MM.1S (cell line): Measurements from ENCODE around the gene RBMS3.

Experiments
- DNase-seq: peaks from one replicate; pipeline ENCODE4 v3.0.0-alpha.2; 2015
- H2AFZ ChIP-seq: fragments of 300-600 bp; sonication (generic); 2 replicates; pipeline ENCODE4 v1.6.0; 2016; ENCODE audit warnings: antibody characterized with exemption, low read length
- H3F3A ChIP-seq: fragments of 300-600 bp; sonication (generic); 2 replicates; pipeline ENCODE4 v1.6.1; 2016; ENCODE audit warnings: mild to moderate bottlenecking, antibody characterized with exemption, low read length, moderate library complexity, mixed read lengths; ENCODE audit not compliant: insufficient read depth
- H3K27ac ChIP-seq: fragments of 300-600 bp; sonication (generic); 2 replicates; pipeline ENCODE4 v1.5.1; 2016; ENCODE audit warnings: mild to moderate bottlenecking, low read length
- H3K27me3 ChIP-seq: fragments of 300-600 bp; sonication (generic); replicated peaks from 2 replicates; pipeline ENCODE4 v1.6.0; 2016; ENCODE audit warnings: low read length; ENCODE audit not compliant: insufficient read depth
- H3K36me3 ChIP-seq: fragments of 300-600 bp; sonication (generic); replicated peaks from 2 replicates; pipeline ENCODE4 v1.6.1; 2016; ENCODE audit warnings: mild to moderate bottlenecking, low read length, mixed read lengths; ENCODE audit not compliant: insufficient read depth
- H3K4me1 ChIP-seq: fragments of 300-600 bp; sonication (generic); 2 replicates; pipeline ENCODE4 v1.6.1; 2016; ENCODE audit warnings: low read length, mixed read lengths
- H3K4me2 ChIP-seq: fragments of 300-600 bp; sonication (generic); 2 replicates; pipeline ENCODE4 v1.6.0; 2016; ENCODE audit warnings: low read depth, low read length
- H3K4me3 ChIP-seq: fragments of 300-600 bp; sonication (generic); 2 replicates; pipeline ENCODE4 v1.5.1; 2016; ENCODE audit warnings: low read length, mixed read lengths
- H3K79me2 ChIP-seq: fragments of 300-600 bp; sonication (generic); 2 replicates; pipeline ENCODE4 v1.6.1; 2016; ENCODE audit warnings: mixed run types, low read length, mixed read lengths
- H3K9ac ChIP-seq: fragments of 300-600 bp; sonication (generic); 2 replicates; pipeline ENCODE4 v1.6.1; 2016; ENCODE audit warnings: low read length, mixed read lengths
- H3K9me2 ChIP-seq: fragments of 300-600 bp; sonication (generic); replicated peaks from 2 replicates; pipeline ENCODE4 v1.6.1; 2016; ENCODE audit warnings: mild to moderate bottlenecking, low read length, mixed read lengths; ENCODE audit not compliant: insufficient read depth
- H3K9me3 ChIP-seq: fragments of 300-600 bp; sonication (generic); replicated peaks from 2 replicates; pipeline ENCODE4 v1.6.1; 2016; ENCODE audit warnings: mild to moderate bottlenecking, low read length, mixed read lengths; ENCODE audit not compliant: insufficient read depth
- H4K20me1 ChIP-seq: fragments of 300-600 bp; sonication (generic); 2 replicates; pipeline ENCODE4 v1.6.1; 2016; ENCODE audit warnings: mild to moderate bottlenecking, low read length, moderate library complexity, mixed read lengths; ENCODE audit not compliant: insufficient read depth
- EZH2 ChIP-seq: fragments of 300-600 bp; sonication (generic); optimal IDR thresholded peaks from 2 replicates; pipeline ENCODE3; 2017; ENCODE audit warnings: low read depth, mild to moderate bottlenecking, antibody characterized with exemption, low read length, mixed read lengths
- EZH2phosphoT487 ChIP-seq: fragments of 300-600 bp; sonication (generic); IDR thresholded peaks from 2 replicates; pipeline ENCODE4 v1.6.1; 2018; ENCODE audit warnings: antibody characterized with exemption, low read length
- TF ChIP-seq, protein P1 (sequence below): fragments of 300-600 bp; sonication (generic); IDR thresholded peaks from 2 replicates; pipeline ENCODE4 v1.5.1; 2016; ENCODE audit warnings: antibody characterized with exemption, low read length, mixed read lengths

The RBMS3 gene

DNA sequence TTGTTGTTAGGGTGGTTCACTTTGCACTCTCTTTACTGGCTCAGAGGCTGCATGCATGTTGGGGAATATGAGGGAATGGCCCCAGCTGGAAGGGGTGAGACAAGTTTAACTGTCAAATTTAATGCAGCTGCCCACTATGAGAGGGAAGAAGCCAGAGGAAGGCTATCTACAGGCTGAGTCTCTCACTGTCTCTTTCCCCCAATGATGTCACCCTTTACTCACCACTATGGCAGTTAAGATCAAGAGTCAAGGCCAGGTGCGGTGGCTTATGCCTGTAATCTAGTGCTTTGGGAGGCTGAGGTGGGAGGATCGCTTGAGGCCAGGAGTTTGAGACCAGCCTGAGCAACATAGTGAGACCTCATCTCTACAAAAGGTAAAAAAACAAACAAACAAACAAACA, 12.2 kb upstream of the RBMS3 start:
- no peaks in the 10 kb centered on the region for H3K9me3 ChIP-seq
- H3K9ac ChIP-seq: no peak overlapping the region
- DNase-seq: no peak
- H3K27me3 ChIP-seq: no peaks in the 10 kb centered on the region
- H4K20me1 ChIP-seq: no peaks in the 10 kb centered on the region
- H3K4me3 ChIP-seq: no peak overlapping the region
- H3K9me2 ChIP-seq: no peaks in the 10 kb centered on the region
- no peaks in the 10 kb centered on the region for H3K4me1 ChIP-seq
- TF ChIP-seq, protein P1, sequence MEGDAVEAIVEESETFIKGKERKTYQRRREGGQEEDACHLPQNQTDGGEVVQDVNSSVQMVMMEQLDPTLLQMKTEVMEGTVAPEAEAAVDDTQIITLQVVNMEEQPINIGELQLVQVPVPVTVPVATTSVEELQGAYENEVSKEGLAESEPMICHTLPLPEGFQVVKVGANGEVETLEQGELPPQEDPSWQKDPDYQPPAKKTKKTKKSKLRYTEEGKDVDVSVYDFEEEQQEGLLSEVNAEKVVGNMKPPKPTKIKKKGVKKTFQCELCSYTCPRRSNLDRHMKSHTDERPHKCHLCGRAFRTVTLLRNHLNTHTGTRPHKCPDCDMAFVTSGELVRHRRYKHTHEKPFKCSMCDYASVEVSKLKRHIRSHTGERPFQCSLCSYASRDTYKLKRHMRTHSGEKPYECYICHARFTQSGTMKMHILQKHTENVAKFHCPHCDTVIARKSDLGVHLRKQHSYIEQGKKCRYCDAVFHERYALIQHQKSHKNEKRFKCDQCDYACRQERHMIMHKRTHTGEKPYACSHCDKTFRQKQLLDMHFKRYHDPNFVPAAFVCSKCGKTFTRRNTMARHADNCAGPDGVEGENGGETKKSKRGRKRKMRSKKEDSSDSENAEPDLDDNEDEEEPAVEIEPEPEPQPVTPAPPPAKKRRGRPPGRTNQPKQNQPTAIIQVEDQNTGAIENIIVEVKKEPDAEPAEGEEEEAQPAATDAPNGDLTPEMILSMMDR: no peak
- no peak for TF ChIP-seq EZH2
- TF ChIP-seq EZH2phosphoT487: no peak
- H3K27ac ChIP-seq: no peak overlapping the region
- H3K79me2 ChIP-seq: no peaks in the 10 kb centered on the region
- H3K4me2 ChIP-seq: no peak overlapping the region
- no peaks in the 10 kb centered on the region for H3K36me3 ChIP-seq
- no peak overlapping the region for H2AFZ ChIP-seq
- no peaks in the 10 kb centered on the region for H3F3A ChIP-seq

DNA sequence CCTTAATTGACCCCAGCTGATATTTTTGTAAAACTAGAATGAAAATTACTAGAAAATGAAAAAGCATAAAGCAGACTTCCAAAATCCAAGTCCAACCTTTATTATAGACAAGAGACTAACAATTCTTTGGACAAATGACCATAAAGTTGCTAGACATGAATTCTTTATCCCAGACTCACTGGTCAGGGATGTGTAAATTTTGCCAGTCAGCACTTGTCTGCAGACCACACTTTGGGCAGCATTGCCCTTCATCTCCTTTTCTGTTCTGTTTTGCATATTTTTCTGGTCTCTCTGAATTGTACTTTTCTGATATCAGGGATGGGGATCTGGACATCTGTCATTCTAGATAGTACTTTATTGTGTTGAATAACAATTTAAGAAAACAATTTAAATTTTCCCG, 10.1 kb upstream of the RBMS3 start:
- TF ChIP-seq EZH2phosphoT487: no peak
- TF ChIP-seq, protein P1: no peak
- no peak for TF ChIP-seq EZH2

DNA sequence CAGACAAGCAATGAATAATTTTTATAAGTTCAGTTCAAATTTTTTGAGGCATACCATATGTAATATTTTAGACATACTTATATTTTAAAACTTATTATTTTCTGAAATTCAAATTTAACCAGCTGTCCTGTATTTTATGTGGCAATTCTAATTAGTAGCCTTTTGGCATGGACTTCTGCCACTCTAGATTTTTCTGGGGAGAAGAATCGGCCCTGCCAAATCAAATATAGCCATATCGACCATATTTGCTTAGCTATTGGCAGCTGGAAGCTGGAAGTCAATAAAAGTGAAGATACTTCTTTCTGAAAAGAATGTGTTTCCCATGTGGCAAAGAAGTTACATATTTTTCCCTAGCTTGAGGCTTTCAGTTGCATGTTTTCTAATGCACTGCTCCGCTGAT, 9.4 kb upstream of the RBMS3 start:
- no peak overlapping the region for H3K4me3 ChIP-seq
- no peaks in the 10 kb centered on the region for H3F3A ChIP-seq
- TF ChIP-seq EZH2: no peak
- TF ChIP-seq, protein P1: no peak
- TF ChIP-seq EZH2phosphoT487: no peak
- H3K27me3 ChIP-seq: no peaks in the 10 kb centered on the region
- H2AFZ ChIP-seq: no peak overlapping the region
- no peak for DNase-seq
- H4K20me1 ChIP-seq: no peaks in the 10 kb centered on the region
- H3K9me2 ChIP-seq: no peaks in the 10 kb centered on the region
- H3K4me1 ChIP-seq: no peaks in the 10 kb centered on the region
- H3K4me2 ChIP-seq: no peak overlapping the region
- H3K9ac ChIP-seq: no peak overlapping the region
- no peaks in the 10 kb centered on the region for H3K9me3 ChIP-seq
- no peak overlapping the region for H3K27ac ChIP-seq
- no peaks in the 10 kb centered on the region for H3K79me2 ChIP-seq
- no peaks in the 10 kb centered on the region for H3K36me3 ChIP-seq

More for the DNA sequence above, 10.1 kb upstream of the RBMS3 start:
- Histone ChIP-seq H4K20me1 (no peaks in the 10 kb centered on the region), H3K27me3 (no peaks in the 10 kb centered on the region), H3K9ac (no peak overlapping the region), H3K4me3 (no peak overlapping the region), H3K4me1 (no peaks in the 10 kb centered on the region), H3K27ac (no peak overlapping the region), H3K36me3 (no peaks in the 10 kb centered on the region), H3K4me2 (no peak overlapping the region), H3K9me3 (no peaks in the 10 kb centered on the region), H3K79me2 (no peaks in the 10 kb centered on the region), H3K9me2 (no peaks in the 10 kb centered on the region), H2AFZ (no peak overlapping the region), H3F3A (no peaks in the 10 kb centered on the region)
- no peak for DNase-seq

DNA sequence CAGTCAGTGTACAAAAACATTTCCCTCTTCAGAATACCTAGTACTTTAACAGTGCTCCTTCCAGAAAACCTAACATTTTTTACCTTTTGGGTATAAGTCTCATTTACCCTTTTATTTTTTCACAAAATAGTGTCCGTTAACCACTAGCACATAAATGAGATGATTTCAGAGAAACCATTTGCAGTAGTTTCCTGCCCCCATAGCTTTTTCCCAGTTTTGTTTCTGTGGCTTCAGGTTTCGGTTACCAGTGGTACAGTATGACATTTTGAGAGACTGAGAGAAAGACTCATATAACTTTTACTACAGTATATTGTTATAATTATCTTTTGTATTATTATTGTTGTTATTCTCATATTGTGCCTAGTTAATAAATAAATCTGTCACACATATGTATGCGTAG, 6.2 kb upstream of the RBMS3 start:
- Histone ChIP-seq H3K27me3 (no peaks in the 10 kb centered on the region), H3K9me2 (no peaks in the 10 kb centered on the region), H3K9ac (no peak overlapping the region), H4K20me1 (no peaks in the 10 kb centered on the region), H3K4me1 (no peaks in the 10 kb centered on the region), H3K36me3 (no peaks in the 10 kb centered on the region), H3K4me2 (no peak overlapping the region), H3K27ac (no peak overlapping the region), H2AFZ (no peak overlapping the region), H3K4me3 (no peak overlapping the region), H3F3A (no peaks in the 10 kb centered on the region), H3K79me2 (no peaks in the 10 kb centered on the region), H3K9me3 (no peaks in the 10 kb centered on the region)
- DNase-seq: no peak
- TF ChIP-seq EZH2: no peak
- TF ChIP-seq, protein P1: no peak
- TF ChIP-seq EZH2phosphoT487: no peak
